NCI-H2107 (cell line): ENCODE measurements around the gene RAPGEF5.

Source experiments
- DNase-seq: peaks from one replicate; lab custom pipeline; 2025; lab: John Stamatoyannopoulos, UW

RAPGEF5 gene

GRCh38 chr7:22302951-22303423 is 54.0 kb downstream of the RAPGEF5 start:
- DNase-seq: no peak

GRCh38 chr7:22302193-22302592 is 54.8 kb downstream of the RAPGEF5 start:
- DNase-seq: no peak

GRCh38 chr7:22301790-22302189 is 55.2 kb downstream of the RAPGEF5 start:
- DNase-seq: no peak

- no peak for DNase-seq
These were observed 56.1 kb downstream of the RAPGEF5 start for GRCh38 chr7:22300839-22301238.

- no peak for DNase-seq
These were observed 60.0 kb downstream of the RAPGEF5 start for GRCh38 chr7:22296916-22297315.

- no peak for DNase-seq
These were observed 60.7 kb downstream of the RAPGEF5 start for GRCh38 chr7:22296265-22296566.

GRCh38 chr7:22295402-22296264 is 61.3 kb downstream of the RAPGEF5 start:
- no peak for DNase-seq

GRCh38 chr7:22292531-22292930 is 64.4 kb downstream of the RAPGEF5 start:
- DNase-seq: no peak

- no peak for DNase-seq
These were observed 65.0 kb downstream of the RAPGEF5 start for GRCh38 chr7:22291977-22292376.

- no peak for DNase-seq
These were observed 68.8 kb downstream of the RAPGEF5 start for GRCh38 chr7:22288202-22288601.

- no peak for DNase-seq
These were observed 69.5 kb downstream of the RAPGEF5 start for GRCh38 chr7:22287412-22287811.

- no peak for DNase-seq
These were observed 70.5 kb downstream of the RAPGEF5 start for GRCh38 chr7:22286436-22286835.

GRCh38 chr7:22281481-22281880 is 75.5 kb downstream of the RAPGEF5 start:
- DNase-seq: no peak

GRCh38 chr7:22280031-22280430 is 76.9 kb downstream of the RAPGEF5 start:
- no peak for DNase-seq

GRCh38 chr7:22278660-22279059 is 78.3 kb downstream of the RAPGEF5 start:
- DNase-seq: no peak

- no peak for DNase-seq
These were observed 79.6 kb downstream of the RAPGEF5 start for GRCh38 chr7:22277375-22277774.

- DNase-seq: no peak
These were observed 81.3 kb downstream of the RAPGEF5 start for GRCh38 chr7:22275661-22276060.

GRCh38 chr7:22271311-22271710 is 85.6 kb downstream of the RAPGEF5 start:
- no peak for DNase-seq

- no peak for DNase-seq
These were observed 86.6 kb downstream of the RAPGEF5 start for GRCh38 chr7:22270371-22270770.

- no peak for DNase-seq
These were observed 87.0 kb downstream of the RAPGEF5 start for GRCh38 chr7:22269963-22270362.

- DNase-seq: no peak
These were observed 88.0 kb downstream of the RAPGEF5 start for GRCh38 chr7:22268884-22269421.

- no peak for DNase-seq
These were observed 88.9 kb downstream of the RAPGEF5 start for GRCh38 chr7:22267930-22268615.

- DNase-seq: no peak
These were observed 94.4 kb downstream of the RAPGEF5 start for GRCh38 chr7:22262538-22262937.
